Activated gamma-delta T cell treated with anti-CD3 and anti-CD28 coated beads, Interleukin-2, amount 50 U/mL, for 16 hours (primary cell): ENCODE data around the gene CTXN3.
"Not testable (repeated sequence)": the region's sequence is repeated elsewhere in the genome, so short reads cannot be mapped to it uniquely, and the experiment has no call there.

ENCODE experiments used
- DNase-seq: peaks from one replicate; pipeline ENCODE4 v3.0.0-alpha.2; 2020; ENCODE audit warnings: low read depth

CTXN3 gene

GRCh38 chr5:127652952-127653611 lies 4.2 kb downstream of the CTXN3 start:
- DNase-seq, result no peak

GRCh38 chr5:127656825-127657224 lies 7.9 kb downstream of the CTXN3 start:
- no peak for DNase-seq

GRCh38 chr5:127660047-127660733 lies 11.3 kb downstream of the CTXN3 start:
- no peak for DNase-seq

GRCh38 chr5:127664093-127664492 lies 15.2 kb downstream of the CTXN3 start:
- DNase-seq, result no peak

- no peak for DNase-seq
Observed at GRCh38 chr5:127665641-127666040, 16.8 kb downstream of the CTXN3 start.

- no peak for DNase-seq
Observed at GRCh38 chr5:127666043-127666716, 17.3 kb downstream of the CTXN3 start.

GRCh38 chr5:127667926-127668325 lies 19.0 kb downstream of the CTXN3 start:
- no peak for DNase-seq

- DNase-seq, result no peak
Observed at GRCh38 chr5:127671218-127671617, 22.3 kb downstream of the CTXN3 start.

- no peak for DNase-seq
Observed at GRCh38 chr5:127673117-127673800, 24.4 kb downstream of the CTXN3 start.

- not testable (repeated sequence) for DNase-seq
Observed at GRCh38 chr5:127676951-127677350, 28.1 kb downstream of the CTXN3 start.

- DNase-seq, result not testable (repeated sequence)
Observed at GRCh38 chr5:127679691-127680330, 30.9 kb downstream of the CTXN3 start.

GRCh38 chr5:127680595-127680994 lies 31.7 kb downstream of the CTXN3 start:
- no peak for DNase-seq

GRCh38 chr5:127683008-127683407 lies 34.1 kb downstream of the CTXN3 start:
- no peak for DNase-seq

GRCh38 chr5:127684726-127685467 lies 36.0 kb downstream of the CTXN3 start:
- DNase-seq, result no peak

GRCh38 chr5:127685662-127686061 lies 36.8 kb downstream of the CTXN3 start:
- no peak for DNase-seq

- no peak for DNase-seq
Observed at GRCh38 chr5:127686424-127686823, 37.5 kb downstream of the CTXN3 start.

GRCh38 chr5:127694518-127695171 lies 45.8 kb downstream of the CTXN3 start:
- DNase-seq, result no peak

- DNase-seq, result no peak
Observed at GRCh38 chr5:127695346-127695745, 46.5 kb downstream of the CTXN3 start.

GRCh38 chr5:127696683-127697082 lies 47.8 kb downstream of the CTXN3 start:
- no peak for DNase-seq

GRCh38 chr5:127697894-127698600 lies 49.2 kb downstream of the CTXN3 start:
- no peak for DNase-seq
